NCI-H1417 treated with DMSO at 0.1 percent for 48 hours (cell line): ENCODE data around the gene ADD3.

Experiments
- DNase-seq: peaks from one replicate; lab custom pipeline; 2025; lab: John Stamatoyannopoulos, UW

Gene ADD3

DNA sequence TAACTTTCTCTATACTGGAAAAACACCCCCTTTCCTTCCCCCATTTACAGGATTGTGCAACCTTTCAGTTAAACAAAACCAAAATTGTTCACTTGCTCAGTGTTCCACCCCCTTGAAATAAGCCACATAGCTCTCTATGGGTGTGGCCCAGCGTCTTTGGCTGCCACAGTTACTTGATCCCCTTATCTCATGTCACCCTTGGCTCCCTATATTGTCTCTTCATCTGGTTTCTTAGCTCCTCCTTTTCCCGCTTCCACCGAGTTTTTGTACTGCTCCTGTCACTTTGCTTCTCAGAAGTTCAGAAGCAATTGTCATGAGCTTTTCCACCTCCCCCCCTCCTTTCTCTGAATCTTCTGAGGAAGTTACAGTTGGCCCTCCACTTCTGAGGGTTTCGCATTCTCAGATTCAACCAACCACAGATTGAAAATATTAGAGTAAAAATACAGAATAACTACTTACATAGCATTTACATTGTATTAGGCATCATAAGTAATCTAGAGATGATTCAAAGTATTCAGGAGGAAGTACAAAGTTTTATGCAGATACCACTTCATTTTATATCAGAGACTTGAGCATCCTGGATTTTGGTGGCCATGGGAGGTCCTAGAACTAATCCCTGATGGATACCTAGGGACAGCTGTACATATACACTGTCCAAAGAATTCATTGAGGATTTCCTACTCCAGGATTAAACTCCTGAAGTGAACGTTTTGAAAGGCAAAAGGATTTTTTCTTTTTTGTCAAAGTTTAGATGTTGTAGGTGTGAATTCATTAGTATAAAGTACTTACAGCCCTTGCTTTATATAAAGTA lies 60.4 kb downstream of the ADD3 start:
- DNase-seq: no peak

DNA sequence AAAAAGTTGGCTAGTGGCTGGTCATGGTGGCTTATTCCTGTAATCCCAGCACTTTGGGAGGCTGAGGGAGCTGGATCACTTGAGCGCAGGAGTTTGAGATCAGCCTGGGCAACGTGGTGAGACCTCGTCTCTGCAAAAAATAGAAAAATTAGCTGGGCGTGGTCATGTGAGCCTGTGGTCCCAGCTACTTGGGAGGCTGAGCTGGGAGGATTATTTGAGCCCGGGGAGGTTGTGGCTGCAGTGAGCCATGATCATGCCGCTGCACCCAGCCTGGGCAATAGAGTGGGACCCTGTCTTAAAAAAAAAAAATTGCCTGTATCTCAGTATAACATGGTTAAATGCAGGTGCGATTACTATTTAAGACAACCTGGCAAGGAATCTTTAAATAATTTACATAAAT lies 61.0 kb downstream of the ADD3 start:
- DNase-seq: no peak

DNA sequence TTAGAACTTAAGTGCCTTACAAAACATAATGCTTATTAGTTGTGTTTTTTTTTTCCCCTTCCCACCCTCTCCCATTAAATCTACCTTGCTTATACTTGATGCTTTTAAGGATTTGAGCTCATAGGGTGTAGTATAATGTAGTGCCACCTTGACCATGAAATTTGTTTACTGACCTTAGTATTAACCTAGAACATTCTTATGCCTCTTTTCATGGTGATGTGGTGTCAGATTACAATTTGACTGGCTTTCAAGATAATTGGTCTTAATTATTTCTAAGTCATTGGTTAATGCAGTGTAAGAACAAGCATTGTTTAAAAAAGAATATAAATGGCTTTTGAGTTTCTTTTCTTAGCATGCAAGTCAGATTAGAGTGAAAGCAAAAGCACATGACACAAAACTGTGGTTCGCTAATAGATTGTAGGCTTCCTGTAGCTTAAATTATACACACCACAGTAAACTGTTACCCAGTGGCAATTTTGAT lies 61.8 kb downstream of the ADD3 start:
- DNase-seq: peak; percentile 22

DNA sequence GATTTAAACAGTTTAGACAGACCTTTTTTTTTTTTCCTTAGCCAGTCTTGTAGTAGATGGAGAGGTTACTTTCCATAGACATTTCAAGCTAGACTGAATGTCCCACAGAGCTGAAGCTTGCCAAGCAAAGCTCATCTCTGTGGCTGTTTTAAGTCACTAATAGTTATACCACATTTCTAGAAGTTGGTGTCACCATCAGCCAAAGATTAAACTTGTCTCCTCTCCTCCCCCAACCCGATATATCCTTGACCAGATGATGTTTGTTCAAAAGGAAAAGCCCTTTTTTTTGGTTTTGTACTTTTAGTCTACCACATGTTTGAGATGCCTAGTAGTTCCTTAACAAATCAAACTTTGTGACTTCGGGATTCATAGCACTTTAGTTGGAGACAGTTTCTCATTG lies 66.1 kb downstream of the ADD3 start:
- DNase-seq: no peak

DNA sequence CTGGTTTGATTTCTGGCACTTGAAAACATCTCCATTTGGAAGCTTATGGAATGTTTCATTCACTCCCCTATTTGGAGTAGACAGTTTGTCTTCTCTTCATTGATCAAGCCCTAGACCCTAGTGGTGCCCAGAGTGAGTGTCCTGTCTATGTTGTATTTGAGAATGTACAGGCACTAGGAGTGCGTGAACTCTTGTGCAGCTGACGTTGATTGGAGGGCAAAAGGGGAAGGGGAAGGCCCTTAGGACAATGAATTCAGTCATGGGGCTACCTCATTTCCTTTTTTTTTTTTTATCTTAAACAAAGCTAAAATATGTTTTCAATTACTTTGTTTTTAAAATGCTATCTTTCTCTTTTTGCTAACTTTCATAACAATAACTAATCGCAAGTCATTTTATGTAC lies 66.5 kb downstream of the ADD3 start:
- DNase-seq: no peak

DNA sequence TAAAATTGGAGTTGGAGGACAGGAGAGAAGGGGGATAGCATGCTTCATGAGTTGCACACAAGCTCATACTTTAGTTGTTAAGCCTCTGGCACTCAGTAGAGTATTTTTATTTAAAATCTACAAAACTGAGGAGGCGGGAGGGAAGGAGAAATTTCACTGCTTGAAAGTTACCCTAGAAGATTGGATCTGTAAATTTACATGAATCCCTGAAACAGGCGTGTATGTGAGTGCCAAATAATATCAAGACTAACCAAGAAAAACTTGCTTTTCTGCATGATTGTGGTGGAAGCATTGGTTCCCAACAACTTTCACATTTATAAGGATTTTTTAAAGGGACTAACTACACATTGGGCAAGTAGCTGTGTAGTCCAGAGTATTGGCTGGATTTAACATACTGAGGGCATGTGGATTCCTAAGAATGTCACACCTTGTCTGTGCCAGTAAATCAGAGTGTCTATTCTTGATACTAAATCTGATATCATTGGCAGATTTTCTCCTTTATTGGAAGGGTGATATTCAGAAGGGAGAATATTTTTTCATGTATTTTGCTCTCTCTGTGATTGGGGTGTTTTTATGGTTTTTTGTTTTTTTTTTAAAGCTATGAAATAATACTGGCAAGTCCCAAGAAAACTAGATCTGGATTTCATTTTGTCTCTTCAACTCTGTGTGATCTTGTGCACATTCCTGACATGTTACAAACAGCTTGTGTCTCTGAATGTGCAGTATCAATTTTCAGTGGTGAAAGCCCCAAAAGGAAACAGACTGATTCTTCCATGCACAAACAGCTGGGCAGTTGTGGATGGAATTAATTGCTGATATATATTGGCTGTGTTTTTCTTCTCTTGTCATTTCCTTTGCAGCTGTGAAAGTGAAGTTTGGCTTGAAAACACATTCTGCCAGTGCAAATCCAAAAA lies 67.2 kb downstream of the ADD3 start:
- no peak for DNase-seq

DNA sequence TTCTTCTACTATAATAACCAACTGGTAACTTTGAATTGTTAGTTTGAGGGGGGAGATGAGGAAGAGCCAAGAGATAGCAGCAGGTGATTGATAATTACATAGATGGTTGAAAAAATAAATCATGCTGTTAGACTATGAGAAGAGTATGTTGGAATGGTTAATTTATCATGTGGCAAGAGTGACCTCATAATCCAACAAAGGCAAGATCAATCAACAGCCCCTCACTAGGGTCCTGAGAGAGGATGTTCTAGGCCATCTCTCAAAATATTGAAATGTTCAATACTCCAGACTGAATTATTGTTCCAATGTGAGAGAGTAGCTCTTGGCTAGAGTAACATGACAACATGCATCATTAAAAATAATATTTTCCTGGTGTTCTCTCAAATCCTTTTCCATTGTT lies 67.9 kb downstream of the ADD3 start:
- DNase-seq: no peak

DNA sequence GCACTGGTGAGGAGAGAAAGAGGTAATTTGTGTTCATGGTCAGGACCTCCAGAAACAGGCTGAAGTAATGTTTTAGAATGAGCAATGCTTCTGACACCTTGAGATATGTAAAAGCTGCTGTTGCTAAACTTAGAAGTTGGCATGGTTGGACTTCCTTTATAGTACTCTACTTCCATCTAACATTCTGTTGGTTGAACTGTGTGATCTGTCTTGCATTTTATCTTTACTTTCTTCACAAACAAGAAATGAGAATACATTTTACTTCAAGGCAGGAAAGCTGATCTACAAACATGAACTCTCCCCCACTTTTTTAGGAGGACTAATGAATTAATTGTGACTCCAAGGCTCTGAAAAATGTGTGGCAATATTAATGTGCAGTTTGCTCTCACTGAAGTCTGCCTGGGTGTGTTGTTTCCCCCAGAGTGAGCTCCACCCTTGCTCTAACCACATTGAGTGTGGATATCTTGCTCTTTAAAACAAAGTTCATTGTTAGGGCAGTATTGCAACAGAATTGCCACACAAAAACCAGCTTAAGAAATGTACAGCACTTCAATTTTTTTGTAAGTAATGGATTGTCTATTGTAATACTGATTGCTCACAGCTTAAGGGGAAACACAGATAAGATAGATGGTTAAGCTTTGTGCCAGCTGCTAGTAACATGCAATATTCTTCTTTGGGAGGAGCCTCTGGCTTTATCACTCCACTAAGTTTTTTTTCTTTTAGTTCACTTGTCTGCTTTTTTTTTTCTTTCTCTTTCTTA lies 69.0 kb downstream of the ADD3 start:
- no peak for DNase-seq

DNA sequence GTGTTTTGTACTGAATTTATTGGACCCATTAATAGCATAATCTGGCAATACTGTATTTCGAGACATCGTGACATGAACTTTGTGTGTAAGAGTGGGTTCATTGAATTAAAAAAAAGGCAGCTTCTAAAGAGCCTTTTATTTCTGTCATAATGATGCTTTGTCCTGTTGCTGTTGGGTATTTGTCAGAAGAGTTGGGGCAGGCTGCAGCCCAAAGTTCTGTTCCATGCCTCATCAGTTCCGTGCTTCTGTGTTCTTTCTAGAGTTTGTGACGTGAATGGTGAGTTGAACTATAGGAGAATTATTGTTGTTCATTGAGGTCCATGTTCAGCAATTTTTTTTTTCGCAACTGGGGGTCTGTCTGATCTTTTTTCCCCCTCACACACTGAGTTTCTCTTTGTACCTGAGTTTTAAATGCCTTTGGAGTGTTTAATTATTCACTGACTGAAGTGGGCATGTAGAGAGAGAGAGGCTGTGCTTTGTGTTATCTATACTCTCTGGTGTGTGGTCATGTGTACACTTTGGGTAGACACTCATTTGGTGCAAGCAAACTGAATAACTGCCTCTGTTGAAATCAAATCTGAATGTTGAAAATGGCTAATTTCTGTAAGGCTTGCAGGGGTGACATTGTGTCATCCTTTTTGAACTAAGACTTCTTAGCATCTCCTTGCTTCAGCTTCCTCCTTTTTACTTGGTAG lies 69.8 kb downstream of the ADD3 start:
- DNase-seq: no peak

DNA sequence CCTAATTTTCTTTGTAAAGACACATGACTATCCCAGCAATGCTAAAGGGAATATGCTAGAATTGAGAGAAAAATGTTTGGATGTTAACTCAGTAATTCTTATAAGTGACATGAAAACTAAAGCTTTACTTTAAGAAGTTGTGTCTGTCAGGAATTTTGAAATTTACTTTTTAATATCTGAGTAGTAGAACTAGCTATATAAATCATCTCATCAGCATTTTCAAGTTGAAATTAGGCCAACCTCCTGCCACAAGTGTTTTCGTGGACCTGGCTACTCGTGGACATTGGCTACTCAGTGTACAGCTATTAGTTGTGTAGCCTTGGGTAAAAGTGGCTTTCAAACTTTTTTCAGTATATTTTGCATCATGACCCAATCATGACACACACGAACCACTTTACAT lies 70.5 kb downstream of the ADD3 start:
- DNase-seq: no peak

DNA sequence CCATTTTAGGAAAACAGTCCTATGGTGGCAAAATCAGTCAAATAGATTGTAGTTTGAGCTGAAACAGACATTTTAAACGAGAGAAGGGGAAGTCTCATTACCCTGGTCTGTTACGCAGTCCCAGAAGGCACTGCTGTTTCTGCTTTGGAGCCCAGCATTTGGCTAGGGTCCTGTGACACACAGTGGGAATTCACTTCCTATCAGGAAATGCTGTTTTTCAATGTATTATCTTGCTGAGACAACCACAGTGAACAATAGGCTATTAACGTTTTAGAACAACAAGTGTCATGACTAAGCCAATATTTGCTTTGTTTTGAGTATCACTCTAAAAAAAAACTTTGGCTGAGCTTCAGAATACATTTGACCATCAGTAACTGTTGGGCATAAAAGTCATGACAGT lies 74.1 kb downstream of the ADD3 start:
- no peak for DNase-seq

DNA sequence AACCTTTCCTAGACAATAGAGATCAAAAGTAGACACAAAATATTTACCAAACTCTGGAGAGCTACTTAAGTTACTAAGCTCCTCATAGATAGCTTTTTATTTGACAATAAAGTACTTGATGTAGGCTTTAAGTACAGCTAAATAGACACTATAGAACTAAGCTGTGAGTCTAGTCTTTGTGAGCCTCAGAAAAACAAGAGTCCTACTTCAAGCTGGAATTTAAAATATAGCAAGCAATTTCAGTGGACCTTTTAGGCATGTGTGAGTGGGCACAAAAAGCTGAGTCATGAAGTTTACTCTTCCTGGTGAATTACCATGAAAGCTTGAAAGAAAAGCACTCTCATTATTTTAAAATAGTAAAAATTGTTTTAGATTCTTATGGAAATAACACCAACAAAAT lies 76.1 kb downstream of the ADD3 start:
- no peak for DNase-seq

DNA sequence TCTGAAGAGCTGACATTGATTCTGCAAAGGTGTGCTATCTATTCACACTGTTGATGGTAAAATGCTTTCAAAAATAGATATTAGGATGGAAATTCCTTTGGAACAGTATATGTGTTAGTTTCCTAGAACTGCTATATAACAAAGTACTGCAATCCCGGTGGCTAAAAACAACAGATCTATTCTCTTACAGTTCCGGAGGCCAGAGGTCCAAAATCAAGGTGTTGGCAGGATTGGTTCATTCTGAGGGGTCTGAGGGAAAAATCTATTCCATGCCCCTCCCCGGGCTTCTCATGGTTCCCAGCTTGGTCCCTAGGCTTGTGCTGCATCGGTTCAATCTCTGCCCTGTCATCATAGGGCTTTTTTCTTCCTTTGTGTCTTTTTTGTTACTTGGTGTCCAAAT lies 79.9 kb downstream of the ADD3 start:
- DNase-seq: no peak

DNA sequence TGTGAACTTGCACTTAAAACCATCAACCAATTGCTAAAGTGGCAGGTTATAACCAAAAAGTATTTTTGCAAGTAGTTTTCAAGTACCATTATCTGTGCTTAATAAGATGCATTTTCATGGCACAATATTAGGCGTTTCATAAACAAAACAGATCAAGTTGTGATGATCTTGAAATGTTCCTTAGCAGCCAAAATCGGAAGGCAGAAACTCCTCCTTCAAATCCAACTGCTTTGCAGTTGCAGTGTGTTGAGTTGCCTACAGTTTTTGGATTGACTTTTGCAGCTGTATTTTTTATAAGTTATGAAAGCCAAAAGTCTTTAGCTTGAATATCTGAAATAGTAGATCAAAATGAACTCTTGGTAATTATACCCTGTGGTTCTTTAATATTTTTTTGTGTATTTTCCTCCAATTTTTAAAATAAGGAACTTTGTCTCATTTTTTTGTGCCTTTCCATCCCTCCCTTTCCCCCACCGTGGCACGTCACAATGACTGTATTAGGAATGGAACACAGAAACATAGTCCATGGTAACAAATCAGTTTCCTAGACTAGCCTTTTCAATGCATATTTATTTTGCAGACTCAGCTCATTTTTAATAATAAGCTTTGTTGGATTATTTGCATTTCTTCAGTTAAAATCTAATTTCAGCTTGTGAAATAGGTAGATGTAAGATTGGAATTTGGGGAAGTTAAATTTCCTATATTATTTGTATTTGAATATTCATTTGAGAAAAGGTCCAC lies 80.8 kb downstream of the ADD3 start:
- DNase-seq: no peak

DNA sequence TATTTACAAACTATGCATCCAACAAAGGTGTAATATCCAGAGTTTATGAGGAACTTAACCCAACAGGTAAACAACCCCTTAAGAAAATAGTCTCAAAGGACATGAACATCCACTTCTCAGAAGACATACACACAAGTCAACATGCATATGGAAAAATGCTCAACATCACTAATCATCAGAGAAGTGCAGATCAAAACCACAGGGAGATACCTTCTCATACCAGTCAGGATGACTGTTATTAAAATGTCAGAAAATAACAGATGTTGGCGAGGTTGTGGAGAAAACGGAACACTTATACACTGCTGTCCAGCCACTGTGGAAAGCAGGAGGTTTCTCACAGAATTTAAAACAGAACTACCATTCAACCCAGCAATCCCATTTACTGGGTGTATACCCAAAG lies 84.0 kb downstream of the ADD3 start:
- DNase-seq: no peak

DNA sequence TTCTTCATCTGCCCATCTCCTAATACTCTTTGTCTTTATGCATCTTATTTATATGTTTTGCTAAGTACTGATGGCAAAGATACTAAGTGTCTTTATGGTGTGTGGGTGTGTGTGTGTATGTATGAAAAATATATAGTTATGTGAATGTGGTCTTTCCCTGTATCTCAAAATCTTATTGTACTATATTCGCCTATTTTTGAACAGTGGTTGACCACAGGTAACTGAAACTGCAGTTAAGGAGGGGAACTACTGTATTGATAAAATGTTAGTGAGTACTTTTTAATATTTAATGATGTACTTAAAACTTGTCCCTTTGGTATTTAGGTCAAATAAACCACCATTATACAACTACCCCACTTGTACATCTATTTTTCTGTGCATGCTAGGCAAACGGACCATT lies 85.9 kb downstream of the ADD3 start:
- no peak for DNase-seq

DNA sequence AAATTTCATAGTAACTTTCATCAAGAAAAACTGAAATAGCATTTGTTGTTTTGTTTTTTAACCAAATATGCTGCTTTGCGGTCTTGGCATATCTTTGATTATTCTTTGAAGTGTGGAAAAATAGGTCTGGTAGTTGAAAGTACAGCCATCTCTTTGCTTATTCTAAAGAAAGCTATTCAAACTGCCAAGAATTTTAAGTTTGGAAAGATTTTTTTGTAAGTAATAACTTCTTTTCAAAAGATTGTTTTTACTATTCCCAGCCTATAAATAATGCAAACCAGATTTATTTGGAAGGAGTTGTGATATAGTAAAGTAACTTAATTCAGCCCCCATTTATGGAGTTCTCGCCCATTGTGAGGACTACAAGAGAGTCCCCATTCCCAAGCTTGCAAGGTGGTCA lies 87.0 kb downstream of the ADD3 start:
- no peak for DNase-seq

DNA sequence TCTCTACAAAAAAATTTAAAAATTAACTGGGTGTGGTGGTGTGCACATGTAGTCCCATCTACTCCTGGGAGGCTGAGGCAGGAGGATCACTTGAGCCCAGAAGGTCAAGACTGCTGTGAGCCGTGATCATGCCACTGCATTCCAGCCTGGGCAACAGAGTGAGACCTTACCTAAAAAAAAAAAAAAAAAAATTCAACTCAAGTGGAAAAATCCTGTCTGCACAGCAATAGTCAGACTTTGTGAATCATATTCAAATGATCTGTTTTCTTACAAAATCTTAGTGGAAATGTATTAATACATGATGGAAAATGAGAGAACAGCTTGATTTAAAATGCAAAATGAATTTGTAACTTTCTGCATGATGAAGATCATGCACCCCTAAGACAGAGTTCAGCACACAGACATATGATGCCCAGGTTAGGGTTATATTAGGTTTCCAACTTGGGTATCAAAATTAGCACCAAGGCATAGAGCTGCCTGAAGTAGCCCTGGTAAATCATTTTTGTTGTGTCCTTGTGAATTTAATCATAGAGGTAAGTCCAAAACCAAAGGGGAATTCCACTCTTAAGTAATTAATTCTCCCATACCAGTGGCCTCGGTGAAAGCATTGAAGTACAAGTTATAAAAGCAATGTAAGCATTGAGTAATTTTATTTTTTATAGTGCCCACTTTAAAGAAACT lies 93.8 kb downstream of the ADD3 start:
- no peak for DNase-seq

DNA sequence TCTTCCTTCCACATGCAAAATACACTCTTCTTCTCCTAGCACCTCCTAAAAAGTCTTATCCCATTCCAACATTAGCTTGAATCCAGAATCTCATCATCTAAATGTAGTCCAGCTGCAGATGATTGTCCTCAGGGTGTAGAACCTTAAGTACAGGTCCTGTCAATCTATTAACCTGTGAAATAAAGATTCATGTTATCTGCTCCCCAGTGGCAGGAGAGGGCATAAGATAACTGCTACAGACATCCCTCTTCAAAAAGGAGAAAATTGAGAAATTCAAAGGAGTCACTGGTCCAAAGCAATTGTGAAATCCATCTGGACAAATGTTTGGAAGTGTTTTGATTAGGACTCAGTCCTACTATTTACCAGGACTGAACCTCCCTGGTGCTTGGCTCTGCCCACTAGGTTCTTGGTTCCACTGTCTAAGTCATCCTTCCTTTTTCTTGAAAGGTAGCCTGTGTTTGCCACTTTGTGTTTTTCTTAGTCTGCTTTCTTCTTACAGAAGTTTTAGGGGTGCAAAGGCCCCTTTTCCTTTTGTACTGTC lies 96.2 kb downstream of the ADD3 start:
- no peak for DNase-seq

DNA sequence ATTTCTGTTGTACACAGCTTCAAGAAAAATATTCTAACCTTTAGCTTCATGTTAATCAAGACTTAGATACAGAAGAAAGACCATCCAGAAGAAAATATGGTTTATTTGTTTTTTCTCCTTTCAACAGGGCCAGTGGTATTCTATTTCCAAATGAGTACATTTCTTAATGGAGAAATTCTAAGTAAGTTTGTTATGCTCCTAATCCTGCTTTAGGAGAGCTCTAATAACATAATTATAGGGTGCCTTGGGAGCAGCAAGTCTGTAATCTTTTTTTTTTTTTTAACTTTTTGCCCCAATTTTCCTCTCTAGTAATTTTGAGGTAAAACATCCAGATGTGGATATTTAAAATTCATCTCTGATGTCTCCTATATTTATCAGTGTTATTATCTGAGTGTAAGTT lies 98.1 kb downstream of the ADD3 start:
- no peak for DNase-seq
